ENCODE measurements around the gene SIRT5.

GRCh38 chr6:13660893-13661292, 86.5 kb downstream of the SIRT5 start:
- TF ChIP-seq FOXP2 (optimal IDR thresholded peaks at IDR 0.05; ENCODE audit: borderline replicate concordance, extremely low read depth, extremely low read length, insufficient read depth) (no peak), TAF1 (IDR thresholded peaks at IDR 0.05; ENCODE audit: borderline replicate concordance, insufficient read depth, low read length) (no peak), POLR2AphosphoS5 (IDR thresholded peaks at IDR 0.05; ENCODE audit: low read depth, low read length) (no peak), REST (IDR thresholded peaks at IDR 0.05; ENCODE audit: insufficient read depth in 1 of 2, low read depth in 2 of 2, low read length in 2 of 2) (no peak)
